GM04504 (cell line): ENCODE measurements around the gene RNASET2.

Experiments used
- DNase-seq: peaks from one replicate; pipeline ENCODE4 v3.0.0-alpha.2; 2012; ENCODE audit warnings: low read depth

The RNASET2 gene

GRCh38 chr6:166947251-166947650 is 9.1 kb downstream of the RNASET2 start:
- DNase-seq = no peak

DNA sequence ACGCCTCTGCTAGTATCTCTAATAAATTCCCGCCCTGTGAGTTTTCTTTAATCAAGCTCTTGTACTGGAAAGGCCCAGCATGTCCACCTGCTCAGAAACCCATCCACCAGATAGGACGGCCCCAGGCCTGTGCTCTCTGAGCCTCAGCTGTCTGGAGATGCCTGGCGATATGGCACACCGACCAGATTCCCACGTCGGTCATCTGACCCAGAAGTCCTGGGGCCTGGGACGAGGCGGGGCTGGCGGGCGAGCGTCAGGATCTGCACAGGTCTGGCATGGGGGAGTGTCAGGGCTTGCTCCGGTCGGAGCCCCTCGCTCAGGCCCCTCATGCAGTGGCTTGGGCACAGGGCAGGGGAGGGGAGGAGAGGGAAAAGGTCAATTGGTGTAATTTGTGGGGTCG is 10.2 kb downstream of the RNASET2 start:
- DNase-seq = no peak

GRCh38 chr6:166944666-166945256 is 11.6 kb downstream of the RNASET2 start:
- no peak for DNase-seq

- DNase-seq = no peak
These were observed 13.8 kb downstream of the RNASET2 start for GRCh38 chr6:166942393-166943168.

GRCh38 chr6:166940643-166941068 is 15.7 kb downstream of the RNASET2 start:
- DNase-seq = no peak

- DNase-seq = no peak
These were observed 16.5 kb downstream of the RNASET2 start for GRCh38 chr6:166939894-166940293.

DNA sequence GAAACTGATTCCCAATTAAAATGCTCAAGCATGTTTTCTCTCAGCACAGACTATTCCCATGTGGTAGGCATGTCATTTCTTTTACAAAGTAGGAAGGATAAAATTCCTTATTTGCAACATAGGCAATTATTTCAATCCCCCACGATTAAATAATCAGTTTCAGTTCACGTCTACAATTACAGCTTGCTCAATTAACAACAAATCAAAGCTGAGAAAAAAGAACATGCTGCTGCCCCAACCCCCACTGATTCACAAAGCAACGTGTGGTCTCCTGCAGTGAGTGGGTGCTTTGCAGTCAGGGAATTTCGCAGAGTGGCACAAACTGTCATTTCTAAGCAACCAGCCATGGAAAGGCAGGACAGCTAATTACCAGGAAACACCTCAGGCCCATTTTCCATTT is 17.0 kb downstream of the RNASET2 start:
- DNase-seq = no peak

DNA sequence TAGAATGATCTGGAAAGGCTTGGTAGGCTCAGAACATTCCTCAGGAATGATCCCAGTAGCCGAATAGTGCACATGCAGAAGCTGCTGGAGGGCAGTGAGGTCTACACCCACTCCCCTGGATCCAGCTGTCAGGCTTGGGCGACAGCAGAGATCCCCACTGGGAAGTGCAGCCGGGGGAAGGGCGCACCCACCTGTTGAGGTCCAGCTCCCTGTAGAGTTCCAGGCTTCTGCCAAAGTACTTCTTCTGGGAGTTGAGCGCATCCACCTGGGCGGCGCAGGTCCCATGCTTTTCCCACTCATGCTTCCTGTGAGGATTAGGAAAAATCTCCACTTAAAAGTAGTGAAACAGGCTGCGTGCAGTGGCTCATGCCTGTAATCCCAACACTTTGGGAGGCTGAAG is 17.6 kb downstream of the RNASET2 start:
- DNase-seq = no peak

GRCh38 chr6:166938150-166938549 is 18.2 kb downstream of the RNASET2 start:
- no peak for DNase-seq

DNA sequence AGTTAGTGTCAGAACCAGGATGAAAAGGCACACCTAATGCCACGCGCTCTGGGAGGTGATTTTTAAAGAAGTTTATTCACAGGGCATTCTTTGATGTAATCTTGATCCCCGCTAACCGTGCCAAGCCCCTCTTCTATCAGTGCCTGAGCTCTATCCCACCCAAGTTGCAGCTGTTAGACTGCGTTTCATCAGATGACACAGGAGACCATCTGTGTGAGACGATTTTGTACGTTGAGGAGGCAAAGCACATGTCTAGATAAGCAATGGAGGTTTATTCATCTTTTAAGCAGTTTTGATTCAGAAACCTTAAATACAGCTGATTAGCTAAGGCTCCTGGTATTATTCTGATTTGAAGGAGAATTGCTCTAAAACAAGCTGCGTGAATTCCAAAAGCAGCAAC is 18.6 kb downstream of the RNASET2 start:
- DNase-seq = no peak

DNA sequence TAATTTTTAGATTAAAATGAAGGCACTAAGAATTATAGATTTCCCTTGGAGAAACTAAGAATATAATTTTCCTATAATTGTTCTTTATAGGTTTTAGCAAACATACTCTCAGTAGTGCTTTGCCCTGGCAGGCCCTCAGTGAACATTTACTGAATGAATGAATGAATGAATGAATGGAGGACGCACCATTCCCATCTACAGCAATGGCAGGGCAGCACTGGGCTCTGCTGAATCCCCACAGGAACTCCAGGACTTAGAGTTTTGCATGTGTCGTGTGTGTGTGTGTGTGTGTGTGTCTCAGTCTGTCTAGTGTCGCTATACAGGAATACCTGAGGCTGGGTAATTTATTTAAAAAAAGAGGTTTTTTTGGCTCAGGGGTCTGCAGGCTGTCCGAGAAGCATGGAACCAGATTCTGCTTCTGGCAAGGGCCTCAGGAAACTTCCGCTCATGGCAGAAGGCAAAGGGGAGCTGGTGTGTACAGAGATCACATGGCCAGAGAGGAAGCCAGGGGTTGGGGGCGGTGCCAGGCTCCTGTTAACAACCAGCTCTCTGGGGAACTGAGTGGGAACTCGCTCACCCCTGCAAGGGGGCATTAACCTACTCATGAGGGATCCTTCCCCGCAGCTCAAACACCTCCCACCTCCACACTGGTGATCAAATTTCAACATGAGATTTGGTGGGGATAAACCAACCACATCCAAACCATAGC is 20.1 kb downstream of the RNASET2 start:
- no peak for DNase-seq

- no peak for DNase-seq
These were observed 21.0 kb downstream of the RNASET2 start for GRCh38 chr6:166935353-166935752.

DNA sequence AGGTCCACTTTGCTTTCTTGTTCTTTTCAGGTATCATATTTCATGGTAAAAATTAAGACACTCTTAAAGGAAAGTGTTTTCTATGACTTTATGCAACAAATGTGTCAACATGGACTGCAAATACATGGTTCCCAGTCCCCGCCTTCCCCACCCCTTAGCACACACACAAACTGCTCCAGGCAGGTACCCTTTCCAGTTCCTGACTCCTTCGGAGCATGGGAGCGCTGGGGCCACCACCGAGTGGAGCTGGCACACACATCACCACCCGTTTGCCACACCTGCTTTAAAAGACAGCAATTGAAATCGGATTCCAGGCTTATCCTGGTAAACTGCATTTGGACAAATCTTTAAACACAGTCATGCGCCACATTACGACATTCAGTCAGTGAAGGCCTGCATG is 22.2 kb downstream of the RNASET2 start:
- no peak for DNase-seq

DNA sequence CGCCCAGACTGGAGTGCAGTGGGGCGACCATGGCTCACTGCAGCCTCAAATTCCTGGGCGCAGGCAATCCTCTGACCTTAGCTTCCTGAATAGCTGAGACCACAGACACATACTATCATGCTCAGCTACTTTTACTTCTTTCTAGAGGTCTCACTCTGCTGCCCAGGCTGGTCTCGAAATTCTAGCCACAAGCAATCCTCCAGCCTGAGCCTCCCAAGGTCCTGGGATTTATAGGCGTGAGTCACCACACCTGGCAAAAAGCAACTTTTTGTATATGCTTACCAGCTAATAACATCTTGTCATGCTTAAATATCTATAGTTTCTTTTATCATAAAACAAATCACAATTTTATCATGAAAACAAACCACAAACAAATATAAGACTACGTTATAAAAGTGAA is 23.0 kb downstream of the RNASET2 start:
- DNase-seq = no peak

DNA sequence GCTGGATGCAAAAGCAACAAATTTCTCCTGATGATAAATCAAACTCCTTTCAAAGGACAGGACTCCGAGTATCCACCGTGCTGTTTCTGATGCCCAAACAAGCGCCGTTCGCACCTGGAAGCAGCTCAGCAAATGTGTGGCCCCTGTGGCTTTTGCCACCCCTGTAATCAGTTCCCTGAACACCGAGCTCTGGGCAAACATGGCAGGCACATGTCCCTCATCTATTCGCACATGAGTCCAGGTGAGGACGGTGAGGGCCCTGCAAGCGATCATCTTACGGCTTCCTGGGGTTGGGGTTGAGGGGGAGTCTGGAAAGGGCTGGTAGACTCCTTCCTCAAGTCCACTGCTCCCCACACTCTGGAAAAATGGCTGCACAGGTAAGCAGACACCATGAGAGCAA is 23.7 kb downstream of the RNASET2 start:
- DNase-seq = no peak

DNA sequence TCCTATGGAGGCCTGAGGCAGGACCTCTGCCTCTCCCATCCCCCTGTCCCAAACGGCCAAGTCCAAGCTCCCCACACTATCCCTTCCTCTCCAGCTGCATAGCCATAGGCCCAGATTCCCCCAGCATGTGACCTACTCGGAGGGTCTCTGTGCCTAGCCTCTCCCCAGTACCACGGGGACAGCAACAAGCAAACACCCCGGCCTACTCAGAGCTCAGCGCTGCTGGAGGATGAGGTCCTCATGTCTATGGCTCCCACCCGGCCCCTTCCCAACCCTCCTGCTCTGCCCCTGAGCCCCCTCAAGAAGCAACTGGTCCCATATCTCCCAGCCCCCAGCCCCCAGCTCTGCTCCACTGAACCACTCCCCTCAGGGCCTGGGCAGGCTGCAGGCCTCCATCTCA is 24.2 kb downstream of the RNASET2 start:
- DNase-seq = no peak

DNA sequence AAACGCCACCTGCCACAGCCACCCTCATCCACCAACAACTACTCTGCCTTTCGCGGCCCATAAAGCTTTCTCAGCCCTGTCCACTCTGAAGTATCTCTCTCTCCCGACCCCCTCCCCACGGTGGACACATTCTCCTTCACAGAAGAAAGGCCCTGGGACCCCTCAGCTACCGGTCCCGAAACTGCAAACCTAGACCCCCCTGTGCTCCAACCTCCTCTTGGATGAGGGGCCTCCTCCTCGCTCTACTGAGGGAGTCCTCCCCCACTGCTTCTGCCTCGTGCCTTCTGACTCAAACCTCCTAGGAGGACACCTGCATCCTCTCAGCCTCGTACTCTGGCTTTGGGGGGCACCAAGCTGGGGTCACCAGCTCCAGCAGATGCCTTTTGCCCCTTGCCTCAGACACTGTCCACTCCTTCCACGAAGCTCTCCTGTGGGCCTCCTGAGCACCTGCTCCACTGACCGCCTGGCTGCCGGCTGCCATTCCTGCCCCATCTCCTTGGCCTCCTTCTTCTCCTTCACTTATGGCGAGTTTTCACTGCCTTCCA is 24.9 kb downstream of the RNASET2 start:
- DNase-seq = no peak

GRCh38 chr6:166930354-166930891 is 25.9 kb downstream of the RNASET2 start:
- no peak for DNase-seq

GRCh38 chr6:166929542-166930189 is 26.7 kb downstream of the RNASET2 start:
- no peak for DNase-seq

- no peak for DNase-seq
These were observed 27.5 kb downstream of the RNASET2 start for GRCh38 chr6:166928644-166929541.
